ENCODE measurements around the gene PGLYRP4.

GRCh38 chr1:153389973-153390879 lies 41.6 kb upstream of the PGLYRP4 start:
- TF ChIP-seq, protein P1, sequence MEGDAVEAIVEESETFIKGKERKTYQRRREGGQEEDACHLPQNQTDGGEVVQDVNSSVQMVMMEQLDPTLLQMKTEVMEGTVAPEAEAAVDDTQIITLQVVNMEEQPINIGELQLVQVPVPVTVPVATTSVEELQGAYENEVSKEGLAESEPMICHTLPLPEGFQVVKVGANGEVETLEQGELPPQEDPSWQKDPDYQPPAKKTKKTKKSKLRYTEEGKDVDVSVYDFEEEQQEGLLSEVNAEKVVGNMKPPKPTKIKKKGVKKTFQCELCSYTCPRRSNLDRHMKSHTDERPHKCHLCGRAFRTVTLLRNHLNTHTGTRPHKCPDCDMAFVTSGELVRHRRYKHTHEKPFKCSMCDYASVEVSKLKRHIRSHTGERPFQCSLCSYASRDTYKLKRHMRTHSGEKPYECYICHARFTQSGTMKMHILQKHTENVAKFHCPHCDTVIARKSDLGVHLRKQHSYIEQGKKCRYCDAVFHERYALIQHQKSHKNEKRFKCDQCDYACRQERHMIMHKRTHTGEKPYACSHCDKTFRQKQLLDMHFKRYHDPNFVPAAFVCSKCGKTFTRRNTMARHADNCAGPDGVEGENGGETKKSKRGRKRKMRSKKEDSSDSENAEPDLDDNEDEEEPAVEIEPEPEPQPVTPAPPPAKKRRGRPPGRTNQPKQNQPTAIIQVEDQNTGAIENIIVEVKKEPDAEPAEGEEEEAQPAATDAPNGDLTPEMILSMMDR (IDR thresholded peaks at IDR 0.05) = no peak
- no peak for TF ChIP-seq ZFX (IDR thresholded peaks at IDR 0.05; ENCODE audit: borderline replicate concordance)

Measured in 22Rv1 (cell line).